Ishikawa (cell line): ENCODE results near the gene NELL1.

Source experiments
- CEBPB ChIP-seq: IDR thresholded peaks from 2 replicates; pipeline ENCODE4 v1.6.1; 2012
- CREB1 ChIP-seq: IDR thresholded peaks from 2 replicates; pipeline ENCODE4 v1.6.1; 2012; ENCODE audit warnings: low read depth
- EGR1 ChIP-seq: IDR thresholded peaks from 2 replicates; pipeline ENCODE4 v1.6.1; 2012
- EP300 ChIP-seq: IDR thresholded peaks from 2 replicates; pipeline ENCODE4 v1.6.1; 2012; ENCODE audit warnings: borderline replicate concordance
- FOXM1 ChIP-seq: IDR thresholded peaks from 2 replicates; pipeline ENCODE4 v1.6.1; 2012; ENCODE audit warnings: low read depth, borderline replicate concordance
- MAX ChIP-seq: IDR thresholded peaks from 2 replicates; pipeline ENCODE4 v1.6.1; 2012
- NFIC ChIP-seq: IDR thresholded peaks from 2 replicates; pipeline ENCODE4 v1.6.1; 2012
- RAD21 ChIP-seq: IDR thresholded peaks from 2 replicates; pipeline ENCODE4 v1.6.1; 2012; ENCODE audit warnings: low read depth
- REST ChIP-seq: IDR thresholded peaks from 2 replicates; pipeline ENCODE4 v1.6.1; 2012; ENCODE audit warnings: low read depth, mild to moderate bottlenecking
- TAF1 ChIP-seq: IDR thresholded peaks from 2 replicates; pipeline ENCODE4 v1.6.1; 2012; ENCODE audit warnings: low read depth, mild to moderate bottlenecking
- TCF12 ChIP-seq: IDR thresholded peaks from 2 replicates; pipeline ENCODE4 v1.6.1; 2012; ENCODE audit warnings: low read depth
- TEAD4 ChIP-seq: IDR thresholded peaks from 2 replicates; pipeline ENCODE4 v1.6.1; 2012
- USF1 ChIP-seq: IDR thresholded peaks from 2 replicates; pipeline ENCODE4 v1.6.1; 2012
- YY1 ChIP-seq: IDR thresholded peaks from 2 replicates; pipeline ENCODE4 v1.6.1; 2012; ENCODE audit warnings: low read depth
- ZBTB7A ChIP-seq: IDR thresholded peaks from 2 replicates; pipeline ENCODE4 v1.6.1; 2012; ENCODE audit warnings: low read depth

NELL1 gene

GRCh38 chr11:21119411-21119810, 450.0 kb downstream of the NELL1 start:
- TF ChIP-seq TCF12 = no peak
- no peak for TF ChIP-seq CEBPB
- no peak for TF ChIP-seq ZBTB7A
- no peak for TF ChIP-seq MAX
- no peak for TF ChIP-seq EGR1
- TF ChIP-seq EP300 = no peak
- no peak for TF ChIP-seq FOXM1
- TF ChIP-seq TAF1 = no peak
- TF ChIP-seq NFIC = no peak
- TF ChIP-seq CREB1 = no peak

GRCh38 chr11:21121991-21122390, 452.6 kb downstream of the NELL1 start:
- no peak for TF ChIP-seq TCF12
- TF ChIP-seq YY1 = no peak
- no peak for TF ChIP-seq ZBTB7A
- TF ChIP-seq TAF1 = no peak
- no peak for TF ChIP-seq CEBPB

- no peak for TF ChIP-seq MAX
- no peak for TF ChIP-seq EP300
- TF ChIP-seq RAD21 = no peak
- no peak for TF ChIP-seq NFIC
- no peak for TF ChIP-seq FOXM1
- TF ChIP-seq YY1 = no peak
- TF ChIP-seq REST = no peak
- no peak for TF ChIP-seq TAF1
- TF ChIP-seq TEAD4 = no peak
Observed at GRCh38 chr11:21122523-21122922, 453.1 kb downstream of the NELL1 start.

GRCh38 chr11:21132146-21132720, 462.8 kb downstream of the NELL1 start:
- no peak for TF ChIP-seq EP300
- no peak for TF ChIP-seq USF1
- TF ChIP-seq CEBPB = no peak
- TF ChIP-seq RAD21 = no peak
- no peak for TF ChIP-seq TCF12
- TF ChIP-seq YY1 = no peak
- no peak for TF ChIP-seq REST
- TF ChIP-seq CREB1 = no peak
- TF ChIP-seq TAF1 = no peak
- TF ChIP-seq EGR1 = no peak
- TF ChIP-seq NFIC = no peak
- no peak for TF ChIP-seq FOXM1
- no peak for TF ChIP-seq ZBTB7A
- TF ChIP-seq MAX = no peak
- TF ChIP-seq TEAD4 = no peak

- TF ChIP-seq ZBTB7A (no peak), EP300 (no peak), FOXM1 (no peak), NFIC (no peak), TCF12 (no peak), CREB1 (no peak), EGR1 (no peak), TEAD4 (no peak), CEBPB (no peak), RAD21 (no peak), USF1 (no peak), TAF1 (no peak)
Observed at GRCh38 chr11:21133244-21133643, 463.9 kb downstream of the NELL1 start.

- TF ChIP-seq TEAD4 (no peak), ZBTB7A (no peak), CREB1 (no peak), REST (no peak), USF1 (no peak), RAD21 (no peak)
Observed at GRCh38 chr11:21133722-21134121, 464.3 kb downstream of the NELL1 start.
